ENCODE results near the gene CRADD.

Gene CRADD

GRCh38 chr12:93741659-93742109, 64.5 kb downstream of the CRADD start:
- Histone ChIP-seq H3K9me3 (ENCODE audit: control insufficient read depth, low read length) (no peaks in the 10 kb centered on the region), H3K4me3 (ENCODE audit: low read length) (peak overlapping the region; percentile 91), H3K4me1 (ENCODE audit: control insufficient read depth, insufficient read depth, low read length) (peaks cover 39% of the 10 kb centered on the region), H3K9ac (ENCODE audit: low read length) (peak overlapping the region; percentile 86), H3K27me3 (replicated peaks; ENCODE audit: control insufficient read depth, insufficient read depth, low read length) (no peaks in the 10 kb centered on the region), H3K36me3 (ENCODE audit: control insufficient read depth, insufficient read depth, low read length, severe bottlenecking) (no peaks in the 10 kb centered on the region)
- peak; percentile 51 for DNase-seq (ENCODE audit: low read depth)

GRCh38 chr12:93742110-93742934, 65.1 kb downstream of the CRADD start:
- H3K36me3 ChIP-seq (ENCODE audit: control insufficient read depth, insufficient read depth, low read length, severe bottlenecking), result no peaks in the 10 kb centered on the region
- H3K4me3 ChIP-seq (ENCODE audit: low read length), result peak overlapping the region; percentile 91
- no peaks in the 10 kb centered on the region for H3K27me3 ChIP-seq (replicated peaks; ENCODE audit: control insufficient read depth, insufficient read depth, low read length)
- DNase-seq (ENCODE audit: low read depth), result peak; percentile 85
- peak overlapping the region; percentile 86 for H3K9ac ChIP-seq (ENCODE audit: low read length)
- H3K9me3 ChIP-seq (ENCODE audit: control insufficient read depth, low read length), result no peaks in the 10 kb centered on the region
- peaks cover 44% of the 10 kb centered on the region for H3K4me1 ChIP-seq (ENCODE audit: control insufficient read depth, insufficient read depth, low read length)

GRCh38 chr12:93743229-93743998, 66.2 kb downstream of the CRADD start:
- Histone ChIP-seq H3K4me1 (ENCODE audit: control insufficient read depth, insufficient read depth, low read length) (peaks cover 33% of the 10 kb centered on the region), H3K9ac (ENCODE audit: low read length) (peak overlapping the region; percentile 86), H3K27me3 (replicated peaks; ENCODE audit: control insufficient read depth, insufficient read depth, low read length) (no peaks in the 10 kb centered on the region), H3K9me3 (ENCODE audit: control insufficient read depth, low read length) (no peaks in the 10 kb centered on the region), H3K4me3 (ENCODE audit: low read length) (peak overlapping the region; percentile 91), H3K36me3 (ENCODE audit: control insufficient read depth, insufficient read depth, low read length, severe bottlenecking) (no peaks in the 10 kb centered on the region)
- DNase-seq (ENCODE audit: low read depth), result no peak

DNA sequence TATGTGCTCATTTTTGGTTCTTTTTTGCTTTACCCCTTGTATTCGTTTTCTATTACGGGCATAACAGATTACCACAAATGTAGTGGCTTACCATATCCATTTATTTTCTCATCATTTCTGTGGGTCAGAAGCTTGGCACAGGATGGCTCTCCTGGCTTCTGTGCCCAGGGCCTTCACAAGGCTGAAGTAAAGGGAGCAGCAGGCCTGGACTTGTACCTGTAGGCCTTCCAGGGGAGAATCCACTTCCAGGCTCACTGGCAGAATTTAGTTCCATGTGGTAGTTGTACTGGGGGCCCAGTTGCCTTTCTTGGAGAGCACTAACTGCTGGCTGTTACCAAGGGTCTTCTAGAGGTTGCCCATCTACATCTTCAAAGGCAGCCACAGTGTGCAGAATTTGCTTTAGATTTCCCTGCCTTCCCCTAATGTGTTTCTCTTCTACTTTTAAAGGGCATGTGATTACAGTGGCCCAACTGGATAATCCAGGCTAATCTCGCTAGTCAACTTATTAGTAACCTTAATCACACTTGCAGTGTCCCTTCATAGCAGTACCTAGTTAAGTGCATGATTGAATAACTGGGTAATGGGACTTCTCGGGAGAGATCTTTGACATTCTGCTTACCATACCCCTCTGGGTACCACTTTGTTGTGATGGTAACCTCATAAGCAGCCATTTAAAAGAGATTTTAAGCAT, 67.0 kb downstream of the CRADD start:
- no peaks in the 10 kb centered on the region for H3K27me3 ChIP-seq (replicated peaks; ENCODE audit: control insufficient read depth, insufficient read depth, low read length)
- no peaks in the 10 kb centered on the region for H3K36me3 ChIP-seq (ENCODE audit: control insufficient read depth, insufficient read depth, low read length, severe bottlenecking)
- H3K4me1 ChIP-seq (ENCODE audit: control insufficient read depth, insufficient read depth, low read length), result peaks cover 26% of the 10 kb centered on the region
- no peak overlapping the region for H3K4me3 ChIP-seq (ENCODE audit: low read length)
- no peak overlapping the region for H3K9ac ChIP-seq (ENCODE audit: low read length)
- no peaks in the 10 kb centered on the region for H3K9me3 ChIP-seq (ENCODE audit: control insufficient read depth, low read length)
- DNase-seq (ENCODE audit: low read depth), result no peak

DNA sequence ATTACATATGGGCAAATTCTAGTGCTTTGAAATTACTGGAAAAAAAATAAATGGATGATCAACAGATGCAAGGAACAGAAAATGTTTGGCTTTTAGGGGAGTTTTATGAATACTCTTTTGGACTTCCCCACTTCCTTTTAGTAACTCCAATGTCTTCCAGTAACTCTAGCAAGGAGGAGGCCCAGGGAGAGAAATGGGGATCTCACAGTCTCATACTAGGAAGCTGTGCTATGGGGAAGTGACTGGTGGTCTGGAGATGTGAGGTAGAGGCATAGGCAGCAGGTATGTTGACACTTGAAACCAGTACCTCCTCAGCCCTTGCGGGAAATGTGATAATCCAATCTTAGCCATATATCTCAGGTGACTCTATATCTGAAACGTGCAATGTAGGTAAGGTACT, 68.1 kb downstream of the CRADD start:
- Histone ChIP-seq H3K27me3 (replicated peaks; ENCODE audit: control insufficient read depth, insufficient read depth, low read length) (no peaks in the 10 kb centered on the region), H3K9ac (ENCODE audit: low read length) (no peak overlapping the region), H3K36me3 (ENCODE audit: control insufficient read depth, insufficient read depth, low read length, severe bottlenecking) (no peaks in the 10 kb centered on the region), H3K4me3 (ENCODE audit: low read length) (no peak overlapping the region), H3K4me1 (ENCODE audit: control insufficient read depth, insufficient read depth, low read length) (peaks cover 34% of the 10 kb centered on the region), H3K9me3 (ENCODE audit: control insufficient read depth, low read length) (no peaks in the 10 kb centered on the region)
- no peak for DNase-seq (ENCODE audit: low read depth)

- peaks cover 25% of the 10 kb centered on the region for H3K4me1 ChIP-seq (ENCODE audit: control insufficient read depth, insufficient read depth, low read length)
- H3K4me3 ChIP-seq (ENCODE audit: low read length), result no peak overlapping the region
- no peaks in the 10 kb centered on the region for H3K27me3 ChIP-seq (replicated peaks; ENCODE audit: control insufficient read depth, insufficient read depth, low read length)
- DNase-seq (ENCODE audit: low read depth), result no peak
- no peaks in the 10 kb centered on the region for H3K9me3 ChIP-seq (ENCODE audit: control insufficient read depth, low read length)
- H3K36me3 ChIP-seq (ENCODE audit: control insufficient read depth, insufficient read depth, low read length, severe bottlenecking), result no peaks in the 10 kb centered on the region
- H3K9ac ChIP-seq (ENCODE audit: low read length), result no peak overlapping the region
Measured at GRCh38 chr12:93746572-93747168, 69.5 kb downstream of the CRADD start.

- no peaks in the 10 kb centered on the region for H3K27me3 ChIP-seq (replicated peaks; ENCODE audit: control insufficient read depth, insufficient read depth, low read length)
- no peak overlapping the region for H3K9ac ChIP-seq (ENCODE audit: low read length)
- no peak for DNase-seq (ENCODE audit: low read depth)
- no peaks in the 10 kb centered on the region for H3K9me3 ChIP-seq (ENCODE audit: control insufficient read depth, low read length)
- H3K4me3 ChIP-seq (ENCODE audit: low read length), result no peak overlapping the region
- H3K4me1 ChIP-seq (ENCODE audit: control insufficient read depth, insufficient read depth, low read length), result peaks cover 16% of the 10 kb centered on the region
- no peaks in the 10 kb centered on the region for H3K36me3 ChIP-seq (ENCODE audit: control insufficient read depth, insufficient read depth, low read length, severe bottlenecking)
Measured at GRCh38 chr12:93748672-93749383, 71.7 kb downstream of the CRADD start.

DNA sequence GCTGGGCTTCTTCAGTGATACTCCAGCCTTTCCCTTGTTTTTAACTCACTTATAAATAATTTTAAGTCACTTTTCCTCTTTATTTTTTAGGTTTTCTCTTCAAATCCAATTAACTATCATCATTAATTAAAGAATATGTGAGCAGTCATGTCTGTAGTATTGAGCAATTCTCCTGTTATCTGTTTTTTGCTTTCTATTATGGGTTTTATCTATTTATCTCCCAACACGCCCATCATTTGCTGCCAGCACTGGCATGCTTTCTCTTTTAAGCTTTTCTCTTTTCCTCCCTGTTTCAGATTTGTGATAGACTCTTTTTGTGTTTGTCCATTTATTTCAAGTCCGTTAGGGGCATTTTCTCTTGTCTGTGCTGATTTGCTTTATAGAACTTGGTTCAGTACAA, 72.3 kb downstream of the CRADD start:
- no peaks in the 10 kb centered on the region for H3K9me3 ChIP-seq (ENCODE audit: control insufficient read depth, low read length)
- H3K9ac ChIP-seq (ENCODE audit: low read length), result no peak overlapping the region
- H3K27me3 ChIP-seq (replicated peaks; ENCODE audit: control insufficient read depth, insufficient read depth, low read length), result no peaks in the 10 kb centered on the region
- H3K36me3 ChIP-seq (ENCODE audit: control insufficient read depth, insufficient read depth, low read length, severe bottlenecking), result no peaks in the 10 kb centered on the region
- DNase-seq (ENCODE audit: low read depth), result no peak
- H3K4me1 ChIP-seq (ENCODE audit: control insufficient read depth, insufficient read depth, low read length), result peaks cover 16% of the 10 kb centered on the region
- H3K4me3 ChIP-seq (ENCODE audit: low read length), result peak overlapping the region; percentile 34

- peaks cover 16% of the 10 kb centered on the region for H3K4me1 ChIP-seq (ENCODE audit: control insufficient read depth, insufficient read depth, low read length)
- H3K36me3 ChIP-seq (ENCODE audit: control insufficient read depth, insufficient read depth, low read length, severe bottlenecking), result no peaks in the 10 kb centered on the region
- no peaks in the 10 kb centered on the region for H3K27me3 ChIP-seq (replicated peaks; ENCODE audit: control insufficient read depth, insufficient read depth, low read length)
- H3K9me3 ChIP-seq (ENCODE audit: control insufficient read depth, low read length), result no peaks in the 10 kb centered on the region
- no peak for DNase-seq (ENCODE audit: low read depth)
- no peak overlapping the region for H3K9ac ChIP-seq (ENCODE audit: low read length)
- H3K4me3 ChIP-seq (ENCODE audit: low read length), result peak overlapping the region; percentile 34
Measured at GRCh38 chr12:93750056-93750455, 72.9 kb downstream of the CRADD start.

DNA sequence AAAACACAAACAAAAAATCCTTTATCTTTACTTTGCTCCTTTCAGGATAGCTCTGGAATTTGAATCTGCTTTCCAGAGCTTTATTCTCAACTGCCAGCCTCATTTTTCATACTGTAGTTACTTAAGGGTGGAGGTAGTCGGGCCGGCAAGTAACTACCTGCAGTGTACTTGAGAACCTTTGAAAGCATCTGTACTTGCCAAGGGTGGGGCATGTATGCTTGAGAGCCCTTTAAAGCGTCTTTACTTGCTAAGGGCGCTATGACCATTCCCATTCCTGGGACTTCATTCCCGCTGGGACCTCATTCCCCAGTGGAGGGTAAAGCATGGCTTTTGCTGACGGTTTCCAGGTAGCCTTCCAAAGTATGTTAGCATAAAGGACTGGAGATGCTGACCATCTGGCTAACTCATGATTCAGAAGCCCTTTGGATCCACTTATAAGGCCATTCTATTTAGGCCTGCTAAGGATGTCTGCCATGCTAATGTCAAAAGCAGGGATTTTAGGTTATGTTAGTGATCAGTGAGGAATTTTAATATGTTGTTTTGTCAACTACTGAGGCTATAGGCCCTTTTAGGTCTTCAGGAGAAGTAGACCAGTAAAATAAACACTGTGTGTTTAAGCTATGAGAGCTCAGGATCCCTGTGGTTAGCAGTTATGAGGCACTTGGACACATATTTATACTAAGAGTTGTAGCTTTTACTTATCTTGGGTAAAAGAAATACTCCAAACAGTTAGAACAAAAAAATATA, 74.9 kb downstream of the CRADD start:
- peaks cover 8% of the 10 kb centered on the region for H3K4me1 ChIP-seq (ENCODE audit: control insufficient read depth, insufficient read depth, low read length)
- DNase-seq (ENCODE audit: low read depth), result peak; percentile 65
- H3K27me3 ChIP-seq (replicated peaks; ENCODE audit: control insufficient read depth, insufficient read depth, low read length), result no peaks in the 10 kb centered on the region
- H3K9me3 ChIP-seq (ENCODE audit: control insufficient read depth, low read length), result no peaks in the 10 kb centered on the region
- no peak overlapping the region for H3K4me3 ChIP-seq (ENCODE audit: low read length)
- H3K9ac ChIP-seq (ENCODE audit: low read length), result no peak overlapping the region
- H3K36me3 ChIP-seq (ENCODE audit: control insufficient read depth, insufficient read depth, low read length, severe bottlenecking), result no peaks in the 10 kb centered on the region
